Measurements from ENCODE around the gene TTC7B.
"Not testable (repeated sequence)": the region's sequence is repeated elsewhere in the genome, so short reads cannot be mapped to it uniquely, and the experiment has no call there.

The TTC7B gene

GRCh38 chr14:90538716-90539495 is 277.3 kb downstream of the TTC7B start:
- no peak for DNase-seq

GRCh38 chr14:90538095-90538494 is 278.1 kb downstream of the TTC7B start:
- no peak for DNase-seq

GRCh38 chr14:90536511-90537191 is 279.6 kb downstream of the TTC7B start:
- no peak for DNase-seq

DNA sequence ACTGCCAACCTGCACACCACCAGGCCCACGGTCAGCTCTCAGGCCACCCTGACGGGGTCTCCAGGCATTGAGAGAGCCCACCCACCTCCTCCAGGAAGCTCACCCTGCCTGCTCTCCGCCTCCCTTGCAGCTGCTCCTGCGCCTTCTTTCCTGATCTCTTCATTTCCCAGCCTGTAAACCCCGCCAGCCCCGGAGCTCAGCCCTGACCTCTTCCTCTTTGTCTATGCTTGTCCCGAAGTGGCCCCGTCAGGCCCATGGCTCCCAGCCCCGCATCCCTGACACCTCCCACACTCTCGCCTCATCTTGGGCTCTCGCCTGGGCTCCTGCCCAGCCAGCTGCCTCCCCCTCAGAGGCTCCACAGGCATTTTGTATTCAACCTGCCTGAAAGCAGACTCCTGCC is 280.1 kb downstream of the TTC7B start:
- DNase-seq = no peak

DNA sequence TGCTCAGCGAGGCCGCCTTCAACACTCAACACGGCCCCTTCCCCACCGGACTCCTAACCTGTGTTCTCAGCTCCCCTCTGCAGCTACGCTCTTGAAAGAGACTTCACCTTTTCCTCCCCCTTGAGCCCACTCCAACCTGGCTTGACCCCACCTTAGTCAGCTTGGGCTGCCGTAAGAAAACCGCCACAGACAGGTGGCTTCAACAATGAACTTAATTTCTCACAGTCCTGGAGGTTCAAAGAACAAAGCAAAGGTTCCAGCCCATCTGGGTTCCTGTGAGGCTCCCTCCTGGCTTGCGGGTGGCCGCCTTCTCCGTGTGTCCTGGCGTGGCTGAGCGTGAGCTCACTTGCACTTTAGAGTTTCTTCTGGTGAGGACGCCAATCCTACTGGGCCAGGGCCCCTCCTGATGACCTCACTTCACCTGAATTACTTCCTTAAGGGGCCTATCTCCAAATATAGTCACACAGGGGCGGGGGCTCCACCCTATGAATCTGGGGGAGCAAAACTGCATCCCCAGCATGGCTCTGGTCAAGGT is 280.6 kb downstream of the TTC7B start:
- no peak for DNase-seq

- DNase-seq = no peak
These were observed 281.2 kb downstream of the TTC7B start for GRCh38 chr14:90534838-90535555.

DNA sequence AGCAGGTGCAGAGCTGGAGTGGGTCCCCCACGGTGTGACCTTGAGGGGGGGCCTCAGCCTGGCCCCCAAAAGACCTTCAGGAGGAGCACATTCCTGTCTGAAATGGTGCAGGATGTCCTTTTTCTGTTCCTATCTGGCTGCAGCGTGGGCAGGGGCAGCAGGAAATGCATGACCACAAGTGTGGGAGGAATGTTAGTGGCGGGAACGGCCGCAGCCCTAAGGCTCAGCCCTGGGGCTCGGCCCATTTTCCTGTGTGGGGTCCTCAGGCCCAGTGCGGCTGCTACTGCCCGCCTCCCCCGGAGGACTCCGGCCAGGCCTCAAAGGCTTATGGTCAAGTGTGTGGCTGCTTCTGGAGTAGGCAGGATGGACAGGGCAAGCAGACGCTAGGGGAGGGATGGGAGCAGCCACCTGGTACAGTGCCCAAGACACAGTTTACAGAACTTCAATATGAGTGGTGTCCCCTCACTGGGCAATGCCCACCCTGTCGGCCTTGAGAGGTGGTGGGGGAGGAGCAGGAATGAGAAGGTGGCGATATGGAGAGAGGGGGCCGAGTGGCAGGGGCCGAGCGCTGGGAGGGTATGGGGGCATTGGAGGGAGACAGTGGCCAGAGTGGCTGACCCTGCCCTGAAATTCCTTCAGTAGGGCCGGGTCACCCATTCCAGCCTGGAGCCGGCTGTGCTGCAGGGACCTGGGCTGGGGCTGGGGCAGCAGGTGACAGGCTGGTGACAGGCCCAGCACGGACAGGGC is 282.0 kb downstream of the TTC7B start:
- peak; percentile 54 for DNase-seq

GRCh38 chr14:90533591-90534021 is 282.6 kb downstream of the TTC7B start:
- DNase-seq = no peak

GRCh38 chr14:90532826-90533525 is 283.3 kb downstream of the TTC7B start:
- no peak for DNase-seq

- no peak for DNase-seq
These were observed 284.7 kb downstream of the TTC7B start for GRCh38 chr14:90531497-90531896.

GRCh38 chr14:90530523-90530922 is 285.7 kb downstream of the TTC7B start:
- DNase-seq = no peak

GRCh38 chr14:90527978-90528377 is 288.3 kb downstream of the TTC7B start:
- DNase-seq = no peak

DNA sequence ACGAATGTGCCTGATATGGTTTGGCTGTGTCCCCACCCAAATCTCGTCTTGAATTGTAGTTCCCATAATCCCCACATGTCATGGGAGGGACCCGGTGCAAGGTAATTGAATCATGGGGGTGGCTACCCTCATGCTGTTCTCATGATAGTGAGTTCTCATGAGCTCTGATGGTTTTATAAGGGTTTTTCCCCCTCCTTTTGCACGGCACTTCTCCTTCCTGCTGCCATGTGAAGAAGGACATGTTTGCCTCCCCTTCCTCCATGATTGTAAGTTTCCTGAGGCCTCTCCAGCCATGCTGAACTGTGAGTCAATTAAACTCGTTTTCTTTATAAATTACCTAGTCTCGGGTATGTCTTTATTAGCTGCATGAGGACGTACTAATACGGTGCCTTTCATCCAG is 289.7 kb downstream of the TTC7B start:
- not testable (repeated sequence) for DNase-seq

DNA sequence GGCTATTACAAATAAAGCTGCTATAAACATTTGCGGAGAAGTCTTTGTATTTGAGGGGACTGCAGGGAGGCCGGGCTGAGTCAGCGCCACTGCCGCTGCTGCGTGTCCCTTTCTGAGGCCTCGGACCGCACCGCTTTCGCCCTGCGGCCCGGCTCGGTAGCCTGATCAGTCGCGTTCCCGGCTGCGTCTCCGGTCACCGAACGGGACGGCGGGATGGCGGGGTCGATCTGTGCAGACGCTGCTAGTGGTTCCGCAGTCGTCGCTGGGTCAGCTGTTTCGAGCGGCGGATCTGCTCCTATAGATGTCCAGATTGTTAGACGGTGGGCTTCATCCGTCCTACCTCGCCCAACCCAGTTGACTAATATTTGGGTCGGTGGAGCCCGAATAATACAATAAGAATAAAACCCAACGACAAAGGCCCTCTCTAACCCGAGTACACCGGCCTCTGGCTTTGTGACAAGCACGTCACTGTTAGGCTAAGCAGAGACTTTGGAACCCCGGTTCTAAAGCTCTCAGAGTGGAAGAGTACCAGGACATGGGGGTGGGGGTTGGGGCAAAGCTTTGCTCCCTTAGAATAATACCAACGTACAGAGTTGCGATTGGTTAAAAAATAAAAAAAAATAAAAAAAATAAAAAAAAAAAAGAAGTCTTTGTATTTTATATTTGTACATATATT is 290.7 kb downstream of the TTC7B start:
- DNase-seq = not testable (repeated sequence)

- no peak for DNase-seq
These were observed 292.0 kb downstream of the TTC7B start for GRCh38 chr14:90523961-90524875.

- no peak for DNase-seq
These were observed 292.7 kb downstream of the TTC7B start for GRCh38 chr14:90523544-90523943.

DNA sequence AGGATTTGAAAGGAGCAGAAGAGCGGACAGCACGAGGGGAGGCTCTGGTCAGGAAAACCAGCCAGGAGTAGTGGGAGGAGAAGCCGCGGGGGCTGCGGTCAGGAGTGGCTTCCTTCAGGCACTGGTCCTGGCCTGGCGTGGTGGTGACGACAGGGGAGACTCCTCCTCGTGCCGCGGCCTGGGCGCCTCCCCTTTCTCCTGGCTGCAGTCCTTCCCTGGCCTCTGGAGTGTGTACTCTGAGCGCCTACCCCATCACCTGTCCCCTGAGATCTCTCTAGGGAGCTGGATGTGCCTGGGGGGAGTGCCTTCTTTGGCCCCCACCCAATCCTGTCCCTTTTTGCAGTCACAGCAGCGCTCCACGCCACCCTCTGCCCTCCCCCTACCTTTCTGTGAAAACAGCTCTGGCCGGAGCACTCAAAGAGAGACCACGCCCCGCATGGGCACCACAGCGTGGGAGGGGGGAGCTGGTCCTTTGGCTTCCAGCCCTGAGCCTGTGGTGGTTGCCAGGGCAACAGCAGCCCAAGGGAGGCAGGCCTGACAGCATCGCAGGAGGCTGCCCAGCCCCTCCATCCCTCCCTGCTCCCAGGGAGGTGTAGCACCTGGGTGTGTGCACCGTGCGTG is 293.5 kb downstream of the TTC7B start:
- DNase-seq = no peak

- no peak for DNase-seq
These were observed 294.2 kb downstream of the TTC7B start for GRCh38 chr14:90521930-90522483.
